ENCODE measurements around the gene CTRB1. TPM values are rescaled to one million over a fixed set of nuclear protein-coding genes. Genes with fewer than 3 reads are reported as not detected.

CTRB1 gene
- not detected for total RNA-seq

DNA sequence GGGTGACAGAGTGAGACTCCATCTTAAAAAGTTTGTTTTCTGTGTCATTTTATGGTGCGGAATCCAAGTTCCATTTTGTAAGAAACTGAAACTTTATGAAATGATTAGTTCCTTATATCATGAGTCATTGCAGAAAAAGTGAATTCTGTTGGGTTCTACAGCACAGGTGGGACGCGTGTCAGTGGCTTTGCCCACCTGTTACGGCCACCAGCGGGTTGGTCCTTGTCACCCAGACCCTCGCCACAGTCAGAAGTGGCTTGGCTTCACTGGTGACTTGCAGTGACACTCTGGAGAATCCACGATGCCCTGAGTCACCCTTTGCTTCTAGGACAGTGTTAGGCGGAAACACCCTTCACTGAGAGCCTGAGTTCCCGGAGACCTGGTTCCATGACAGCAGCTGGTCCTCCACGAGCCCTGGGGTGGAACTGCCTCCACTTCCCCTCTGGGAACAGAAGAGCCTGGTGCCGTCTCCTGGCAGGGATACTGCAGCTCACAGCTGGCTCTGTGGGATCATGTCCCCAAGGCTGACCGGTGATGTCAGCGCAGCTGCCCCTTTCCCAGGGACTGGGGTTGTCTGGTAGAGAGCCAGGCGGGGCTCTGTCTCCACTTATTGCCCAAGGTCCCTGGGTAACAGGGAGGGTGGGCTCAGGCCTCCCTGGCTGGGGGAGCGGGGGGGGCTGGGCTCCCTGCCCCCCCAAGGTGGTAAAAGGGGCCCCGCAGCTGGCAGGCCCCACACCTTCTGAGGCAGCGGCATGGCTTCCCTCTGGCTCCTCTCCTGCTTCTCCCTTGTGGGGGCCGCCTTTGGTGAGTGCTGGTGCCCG lies at the start of gene CTRB1:
CTRB1 (plus strand) TSS at position 733 of the 821 bp plus-strand sequence; CDS start at position 753, 20 bp downstream.
- H3K4me1 ChIP-seq: no peaks in the 10 kb centered on the region
- no peak within 1 kb of the TSS for H3K27ac ChIP-seq
- intact Hi-C loops (cut with DNase I): no loop called here
- no peak for DNase-seq (ENCODE audit: extremely low spot score in 2 of 2)
- H3K9me3 ChIP-seq: no peaks in the 10 kb centered on the region
- no peaks in the 10 kb centered on the region for H3K27me3 ChIP-seq
- TF ChIP-seq, protein P1, sequence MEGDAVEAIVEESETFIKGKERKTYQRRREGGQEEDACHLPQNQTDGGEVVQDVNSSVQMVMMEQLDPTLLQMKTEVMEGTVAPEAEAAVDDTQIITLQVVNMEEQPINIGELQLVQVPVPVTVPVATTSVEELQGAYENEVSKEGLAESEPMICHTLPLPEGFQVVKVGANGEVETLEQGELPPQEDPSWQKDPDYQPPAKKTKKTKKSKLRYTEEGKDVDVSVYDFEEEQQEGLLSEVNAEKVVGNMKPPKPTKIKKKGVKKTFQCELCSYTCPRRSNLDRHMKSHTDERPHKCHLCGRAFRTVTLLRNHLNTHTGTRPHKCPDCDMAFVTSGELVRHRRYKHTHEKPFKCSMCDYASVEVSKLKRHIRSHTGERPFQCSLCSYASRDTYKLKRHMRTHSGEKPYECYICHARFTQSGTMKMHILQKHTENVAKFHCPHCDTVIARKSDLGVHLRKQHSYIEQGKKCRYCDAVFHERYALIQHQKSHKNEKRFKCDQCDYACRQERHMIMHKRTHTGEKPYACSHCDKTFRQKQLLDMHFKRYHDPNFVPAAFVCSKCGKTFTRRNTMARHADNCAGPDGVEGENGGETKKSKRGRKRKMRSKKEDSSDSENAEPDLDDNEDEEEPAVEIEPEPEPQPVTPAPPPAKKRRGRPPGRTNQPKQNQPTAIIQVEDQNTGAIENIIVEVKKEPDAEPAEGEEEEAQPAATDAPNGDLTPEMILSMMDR (IDR thresholded peaks at IDR 0.05): no peak
- no peak for TF ChIP-seq POLR2AphosphoS5 (IDR thresholded peaks at IDR 0.05; ENCODE audit: insufficient read depth in 1 of 2, low read depth in 1 of 2)
- TF ChIP-seq POLR2A (IDR thresholded peaks at IDR 0.05): no peak
- H3K4me3 ChIP-seq: no peak within 1 kb of the TSS
- no peaks in the 10 kb centered on the region for H3K36me3 ChIP-seq

DNA sequence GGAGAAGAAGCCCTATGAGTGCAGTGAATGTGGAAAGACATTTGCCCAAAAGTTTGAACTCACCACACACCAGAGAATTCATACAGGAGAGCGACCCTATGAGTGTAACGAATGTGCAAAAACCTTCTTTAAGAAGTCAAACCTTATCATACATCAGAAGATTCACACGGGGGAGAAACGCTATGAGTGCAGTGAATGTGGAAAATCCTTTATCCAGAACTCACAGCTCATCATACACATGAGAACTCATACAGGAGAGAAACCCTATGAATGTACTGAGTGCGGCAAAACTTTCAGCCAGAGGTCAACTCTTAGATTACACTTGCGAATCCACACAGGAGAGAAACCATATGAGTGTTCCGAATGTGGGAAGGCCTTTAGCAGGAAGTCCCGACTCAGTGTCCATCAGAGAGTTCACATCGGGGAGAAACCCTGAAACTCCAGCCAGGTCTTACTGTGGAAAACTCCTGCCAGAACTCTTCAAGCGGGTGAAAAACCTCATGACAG lies 48.8 kb upstream of the CTRB1 start:
- no peak for TF ChIP-seq POLR2A (IDR thresholded peaks at IDR 0.05)
- TF ChIP-seq, protein P1 (IDR thresholded peaks at IDR 0.05): no peak
- no peak for TF ChIP-seq POLR2AphosphoS5 (IDR thresholded peaks at IDR 0.05; ENCODE audit: insufficient read depth in 1 of 2, low read depth in 1 of 2)
- peaks cover 5% of the 10 kb centered on the region for H3K9me3 ChIP-seq
- peaks cover 0 to 48% of the 10 kb centered on the region in 2 donors for H3K36me3 ChIP-seq
- intact Hi-C loops (cut with DNase I): no loop called here
- no peak overlapping the region for H3K4me3 ChIP-seq
- H3K27me3 ChIP-seq: no peaks in the 10 kb centered on the region
- H3K4me1 ChIP-seq: no peaks in the 10 kb centered on the region
- no peak for DNase-seq (ENCODE audit: extremely low spot score in 2 of 2)
- H3K27ac ChIP-seq: no peak overlapping the region

DNA sequence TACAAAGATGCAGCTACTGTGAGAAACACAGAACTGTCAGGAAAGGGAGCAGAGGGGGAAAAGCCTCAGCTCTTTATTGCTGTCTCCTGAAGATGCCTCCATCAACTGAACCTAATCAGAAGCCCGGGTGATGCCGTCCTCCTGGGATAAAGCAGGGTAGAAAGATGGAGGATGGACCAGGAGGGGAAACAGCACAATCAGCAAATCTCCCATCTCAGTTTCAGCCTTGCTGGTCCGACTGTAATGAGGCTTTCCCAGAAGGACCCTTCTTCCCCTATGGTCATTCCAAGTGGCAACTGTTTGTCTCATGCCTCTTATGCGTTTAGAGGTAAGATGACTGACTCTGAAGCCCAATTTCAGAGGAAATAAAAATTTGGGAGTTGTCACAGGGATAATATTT lies 46.2 kb upstream of the CTRB1 start:
- TF ChIP-seq POLR2A (IDR thresholded peaks at IDR 0.05): no peak
- H3K27me3 ChIP-seq: no peaks in the 10 kb centered on the region
- H3K9me3 ChIP-seq: peaks cover 5% of the 10 kb centered on the region
- intact Hi-C loops (cut with DNase I): no loop called here
- DNase-seq (ENCODE audit: extremely low spot score in 2 of 2): no peak
- H3K4me1 ChIP-seq: no peaks in the 10 kb centered on the region
- no peak overlapping the region for H3K27ac ChIP-seq
- H3K4me3 ChIP-seq: no peak overlapping the region
- H3K36me3 ChIP-seq: peaks cover 0 to 36% of the 10 kb centered on the region in 2 donors

DNA sequence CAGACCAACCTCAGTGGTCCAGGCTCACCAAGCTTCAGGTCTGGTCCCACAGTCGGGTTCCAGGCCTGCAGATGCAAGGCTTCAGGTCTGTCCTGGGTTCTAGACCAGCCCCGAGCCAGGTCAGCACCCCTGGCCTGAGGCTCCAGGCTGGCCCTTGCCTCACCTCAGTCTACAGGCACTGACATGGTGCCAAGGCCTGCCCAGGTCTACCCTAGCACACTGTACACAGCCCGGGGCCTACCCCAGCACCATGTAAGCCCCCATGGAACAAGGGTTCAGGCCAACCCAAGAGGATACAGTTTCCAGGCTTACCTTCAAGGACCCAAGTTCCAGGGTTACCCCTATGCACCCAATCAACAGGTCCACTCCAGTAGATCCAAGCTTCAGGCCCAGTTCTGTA lies 43.7 kb upstream of the CTRB1 start:
- no peak for DNase-seq (ENCODE audit: extremely low spot score in 2 of 2)
- Histone ChIP-seq H3K9me3 (no peaks in the 10 kb centered on the region), H3K4me3 (no peak overlapping the region), H3K27ac (no peak overlapping the region), H3K4me1 (no peaks in the 10 kb centered on the region), H3K27me3 (no peaks in the 10 kb centered on the region), H3K36me3 (peaks cover 0 to 12% of the 10 kb centered on the region in 2 donors)
- intact Hi-C loops (cut with DNase I): no loop called here
- no peak for TF ChIP-seq POLR2AphosphoS5 (IDR thresholded peaks at IDR 0.05; ENCODE audit: insufficient read depth in 1 of 2, low read depth in 1 of 2)

DNA sequence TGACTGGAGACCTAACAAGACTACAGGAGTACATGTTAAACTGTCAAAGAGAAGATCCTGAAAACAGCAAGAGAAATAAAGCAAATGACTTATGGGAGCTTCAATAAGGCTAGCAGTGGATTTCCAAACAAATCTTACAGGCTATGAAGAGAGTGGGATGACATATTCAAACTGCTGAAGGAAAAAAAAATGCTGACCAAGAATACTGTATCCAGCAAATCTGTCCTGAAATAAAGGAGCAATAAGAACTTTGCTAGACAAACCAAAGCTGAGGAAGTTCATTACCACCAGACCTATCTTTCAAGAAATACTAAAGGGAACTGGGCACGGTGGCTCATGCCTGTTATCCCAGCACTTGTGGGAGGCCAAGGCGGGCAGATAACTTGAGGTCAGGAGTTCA lies 41.9 kb upstream of the CTRB1 start:
- no peaks in the 10 kb centered on the region for H3K4me1 ChIP-seq
- H3K27me3 ChIP-seq: no peaks in the 10 kb centered on the region
- H3K4me3 ChIP-seq: no peak overlapping the region
- intact Hi-C loops (cut with DNase I): no loop called here
- TF ChIP-seq POLR2A (IDR thresholded peaks at IDR 0.05) (no peak), POLR2AphosphoS5 (IDR thresholded peaks at IDR 0.05; ENCODE audit: insufficient read depth in 1 of 2, low read depth in 1 of 2) (no peak)
- TF ChIP-seq, protein P1 (IDR thresholded peaks at IDR 0.05): no peak
- no peak for DNase-seq (ENCODE audit: extremely low spot score in 2 of 2)
- H3K36me3 ChIP-seq: no peaks in the 10 kb centered on the region
- H3K9me3 ChIP-seq: no peaks in the 10 kb centered on the region
- H3K27ac ChIP-seq: no peak overlapping the region

DNA sequence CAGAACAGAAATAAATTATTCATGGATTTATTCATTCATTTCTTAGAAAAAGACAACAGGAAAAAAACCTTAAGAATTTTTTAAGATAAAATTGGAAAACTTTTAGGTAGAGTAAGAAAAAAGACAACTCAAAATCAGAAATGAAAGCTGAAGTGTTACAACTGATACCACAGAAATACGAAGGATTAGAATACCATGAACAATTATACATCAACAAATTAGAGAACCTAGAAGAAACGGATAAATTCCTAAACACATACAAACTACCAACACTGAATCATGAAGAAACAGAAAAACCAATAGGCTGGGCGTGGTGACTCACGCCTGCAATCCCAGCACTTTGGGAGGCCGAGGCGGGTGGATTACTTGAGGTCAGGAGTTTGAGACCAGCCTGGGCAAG lies 39.6 kb upstream of the CTRB1 start:
- Histone ChIP-seq H3K36me3 (no peaks in the 10 kb centered on the region), H3K4me1 (no peaks in the 10 kb centered on the region), H3K27me3 (no peaks in the 10 kb centered on the region), H3K9me3 (no peaks in the 10 kb centered on the region), H3K27ac (no peak overlapping the region), H3K4me3 (no peak overlapping the region)
- DNase-seq (ENCODE audit: extremely low spot score in 2 of 2): no peak
- TF ChIP-seq POLR2A (IDR thresholded peaks at IDR 0.05): no peak
- TF ChIP-seq POLR2AphosphoS5 (IDR thresholded peaks at IDR 0.05; ENCODE audit: insufficient read depth in 1 of 2, low read depth in 1 of 2): no peak
- TF ChIP-seq, protein P1 (IDR thresholded peaks at IDR 0.05): no peak
- intact Hi-C loops (cut with DNase I): no loop called here
